ENCODE measurements around the gene CPTP.

Gene CPTP

GRCh38 chr1:1336931-1337792 is 12.6 kb downstream of the CPTP start:
- DNase-seq, result no peak

GRCh38 chr1:1337793-1338147 is 13.2 kb downstream of the CPTP start:
- no peak for DNase-seq

GRCh38 chr1:1338278-1338677 is 13.7 kb downstream of the CPTP start:
- no peak for DNase-seq

GRCh38 chr1:1340185-1340584 is 15.6 kb downstream of the CPTP start:
- no peak for DNase-seq

- no peak for DNase-seq
Measured at GRCh38 chr1:1340791-1341548, 16.4 kb downstream of the CPTP start.

- DNase-seq, result no peak
Measured at GRCh38 chr1:1341549-1342021, 17.0 kb downstream of the CPTP start.

GRCh38 chr1:1342061-1342562 is 17.5 kb downstream of the CPTP start:
- no peak for DNase-seq

GRCh38 chr1:1342584-1343115 is 18.0 kb downstream of the CPTP start:
- no peak for DNase-seq

- no peak for DNase-seq
Measured at GRCh38 chr1:1343811-1344421, 19.3 kb downstream of the CPTP start.

- DNase-seq, result no peak
Measured at GRCh38 chr1:1344655-1345361, 20.2 kb downstream of the CPTP start.

- DNase-seq, result no peak
Measured at GRCh38 chr1:1345384-1345783, 20.8 kb downstream of the CPTP start.

- DNase-seq, result no peak
Measured at GRCh38 chr1:1345860-1346500, 21.4 kb downstream of the CPTP start.

- no peak for DNase-seq
Measured at GRCh38 chr1:1346501-1346890, 21.9 kb downstream of the CPTP start.

GRCh38 chr1:1347026-1347595 is 22.5 kb downstream of the CPTP start:
- DNase-seq, result no peak

- DNase-seq, result no peak
Measured at GRCh38 chr1:1347663-1348419, 23.2 kb downstream of the CPTP start.

GRCh38 chr1:1348420-1349255 is 24.0 kb downstream of the CPTP start:
- no peak for DNase-seq

GRCh38 chr1:1349256-1350012 is 24.8 kb downstream of the CPTP start, which contains the start of gene DVL1:
Gene DVL1, minus strand, starts transcription at chr1:1349418. Its CDS starts 353 bp downstream, at chr1:1349065.
- no peak for DNase-seq

- no peak for DNase-seq
Measured at GRCh38 chr1:1351511-1352427, 27.2 kb downstream of the CPTP start.
